ENCODE measurements around the gene RBX1. TPM values are rescaled to one million over a fixed set of nuclear protein-coding genes. Genes with fewer than 3 reads are reported as not detected.

RBX1 gene
- total and polyA plus RNA-seq, 2 of the 8 experiments (the other 6 are each of a cell fraction or from before 2014, with no cell fraction given): 76.5 to 119 TPM

- POLR2A ChIA-PET (ENCODE audit: partially characterized antibody): interaction anchor here (1.1 kb wide), 1 partner anchor 25 kb away, joined by 3 read pairs; no protein-coding TSS in a partner anchor
- Histone ChIP-seq H4K8ac (ENCODE audit: extremely low read depth, insufficient read depth, low read length) (no peak overlapping the region), H3K4me3 (ENCODE audit: extremely low read depth in 1 of 4, insufficient read depth in 2 of 4, low read depth in 3 of 4, low read length in 4 of 4) (no peak overlapping the region), H3K9ac (replicated peaks in 1 of 4; ENCODE audit: extremely low read depth in 1 of 4, low read depth in 3 of 4, low read length in 3 of 4) (no peak overlapping the region), H2BK12ac (ENCODE audit: low read depth, low read length) (no peak overlapping the region), H3K18ac (ENCODE audit: extremely low read depth, low read length) (no peak overlapping the region), H3K36me3 (ENCODE audit: control insufficient read depth in 2 of 4, insufficient read depth in 4 of 4, low read length in 3 of 4) (no peaks in the 10 kb centered on the region), H4K5ac (ENCODE audit: insufficient read length, low read depth, low read length) (no peak overlapping the region), H2BK120ac (replicated peaks; ENCODE audit: low read depth, low read length) (no peak overlapping the region), H2BK20ac (ENCODE audit: low read length) (no peak overlapping the region), H3K14ac (ENCODE audit: insufficient read length) (no peak overlapping the region), H4K20me1 (replicated peaks in 1 of 2; ENCODE audit: control insufficient read depth in 1 of 2, insufficient read depth in 2 of 2, low read length in 2 of 2) (no peaks in the 10 kb centered on the region), H4K91ac (replicated peaks; ENCODE audit: insufficient read length, low read length) (no peak overlapping the region), H3K79me2 (ENCODE audit: control insufficient read depth in 1 of 2, insufficient read depth in 2 of 2, low read length in 2 of 2) (no peaks in the 10 kb centered on the region), H3K79me1 (ENCODE audit: low read depth, low read length) (no peaks in the 10 kb centered on the region), H2BK5ac (ENCODE audit: low read depth, low read length) (no peak overlapping the region), H3K23ac (ENCODE audit: insufficient read length) (no peak overlapping the region), H3K4ac (replicated peaks; ENCODE audit: insufficient read length, low read depth, low read length) (no peak overlapping the region), H3K9me3 (ENCODE audit: insufficient read depth in 2 of 2, low read depth in 1 of 2, low read length in 1 of 2) (no peaks in the 10 kb centered on the region), H2AFZ (ENCODE audit: low read length) (no peak overlapping the region), H2AK5ac (ENCODE audit: low read depth, low read length) (no peak overlapping the region), H3K27ac (ENCODE audit: low read depth, low read length) (no peak overlapping the region), H3K4me1 (replicated peaks in 1 of 4; ENCODE audit: control insufficient read depth in 3 of 4, insufficient read depth in 4 of 4, low read length in 3 of 4) (peaks cover 0 to 2% (median 0%) of the 10 kb centered on the region in 4 experiments; a peak in 2 of 7 replicates), H3K56ac (replicated peaks; ENCODE audit: insufficient read length, low read depth, low read length) (no peak overlapping the region), H2BK15ac (ENCODE audit: low read length) (no peak overlapping the region), H3K27me3 (replicated peaks in 1 of 4; ENCODE audit: control insufficient read depth in 3 of 4, extremely low read depth in 1 of 4, insufficient read depth in 3 of 4, low read length in 3 of 4) (no peaks in the 10 kb centered on the region), H3K4me2 (ENCODE audit: insufficient read depth in 1 of 2, low read depth in 2 of 2, low read length in 2 of 2) (no peak overlapping the region), H3K23me2 (ENCODE audit: low read depth, low read length) (no peaks in the 10 kb centered on the region; the same call in 1 of the 2 replicates)
- FAIRE-seq: no peak
- CTCF ChIA-PET (ENCODE audit: partially characterized antibody): no interaction called here
- WGBS, 2 experiments (ENCODE audit: extremely low coverage in 1 of 2, insufficient coverage in 1 of 2, insufficient read length in 1 of 2, insufficient replicate concordance in 2 of 2, low coverage in 1 of 2, low lambda C conversion rate in 2 of 2, missing lambda C conversion rate in 1 of 2): 88% methylated on average over 7 of the region's 7 CpGs; no CpG with 5 or more reads in 1 of the 2 experiments
- TF ChIP-seq GTF2F1 (IDR thresholded peaks at IDR 0.05; ENCODE audit: borderline replicate concordance, low read depth, low read length): no peak
- no peak for TF ChIP-seq BACH1 (IDR thresholded peaks at IDR 0.05; ENCODE audit: low read length)
- TF ChIP-seq TEAD4 (IDR thresholded peaks at IDR 0.05; ENCODE audit: low read depth, low read length): no peak
- TF ChIP-seq CBX5 (IDR thresholded peaks at IDR 0.05; ENCODE audit: low read depth, low read length): no peak
- no peak for TF ChIP-seq CTBP2 (IDR thresholded peaks at IDR 0.05; ENCODE audit: borderline replicate concordance, insufficient read depth, insufficient read length, low read length)
- TF ChIP-seq FOSL1 (IDR thresholded peaks at IDR 0.05; ENCODE audit: insufficient read depth, low read depth, low read length): no peak
- no peak for TF ChIP-seq CHD1 (IDR thresholded peaks at IDR 0.05; ENCODE audit: low read depth, low read length)
- no peak for TF ChIP-seq SIX5 (IDR thresholded peaks at IDR 0.05; ENCODE audit: low read depth, low read length)
- TF ChIP-seq PHF8 (conservative IDR thresholded peaks at IDR 0.05; ENCODE audit: low read depth, low read length): no peak
- TF ChIP-seq MAFK (IDR thresholded peaks at IDR 0.05; ENCODE audit: low read depth, low read length): no peak
- TF ChIP-seq YY1 (IDR thresholded peaks at IDR 0.05; ENCODE audit: low read depth, low read length): no peak
- no peak for TF ChIP-seq SIRT6 (IDR thresholded peaks at IDR 0.05; ENCODE audit: low read length)
- TF ChIP-seq NANOG (IDR thresholded peaks at IDR 0.05; ENCODE audit: insufficient read depth, low read depth, low read length, poor library complexity, severe bottlenecking): no peak
- no peak for DNase-seq (ENCODE audit: low read depth in 1 of 2, low spot score in 2 of 2)
Observed at GRCh38 chr22:40997520-40997919, 46.3 kb downstream of the RBX1 start.
